ENCODE data around the gene IL1RN.

- TF ChIP-seq CTCF (conservative IDR thresholded peaks at IDR 0.05 in 1 of 2, IDR thresholded peaks at IDR 0.05 in 1 of 2; ENCODE audit: extremely low read depth in 1 of 2, insufficient read depth in 1 of 2, low read depth in 1 of 2, low read length in 2 of 2): no peak
- TF ChIP-seq EZH2 (IDR thresholded peaks at IDR 0.05; ENCODE audit: borderline replicate concordance, low read length): no peak
Measured at GRCh38 chr2:113119111-113119510, 8.3 kb upstream of the IL1RN start.

Measured in mammary epithelial cell (primary cell).